Endothelial cell of umbilical vein (primary cell): ENCODE data around the gene KRT37. TPM values are rescaled to one million over a fixed set of nuclear protein-coding genes. Genes with fewer than 3 reads are reported as not detected.

ENCODE experiments used
- Bru-seq: library from RNA; stranded (reverse); fragments of 400-500 nt; gene quantifications from one replicate; lab custom pipeline; 2021; lab: Mats Ljungman, UMichigan
- BruChase-seq, 2 experiments: library from RNA; stranded (reverse); fragments of 400-500 nt; gene quantifications; one replicate each; lab custom pipeline; 2021; lab: Mats Ljungman, UMichigan
- BruUV-seq: library from RNA; stranded (reverse); fragments of 400-500 nt; replicated peaks from 2 replicates; lab custom pipeline; 2021; lab: Mats Ljungman, UMichigan
- CTCF ChIA-PET: fragments of 300-600, 350-600 bp; sonication (Branson Sonifier 250); formaldehyde crosslinking; loops from one replicate; lab custom pipeline; 2021; ENCODE audit warnings: antibody characterized with exemption, inconsistent platforms; lab: Charles Lee
- POLR2A ChIA-PET: fragments of 300-600, 350-600 bp; sonication (Branson Sonifier 250); formaldehyde crosslinking; loops from one replicate; lab custom pipeline; 2021; ENCODE audit warnings: antibody characterized with exemption, inconsistent platforms; lab: Charles Lee
- DNase-seq: peaks from one replicate; pipeline ENCODE4 v3.0.0-alpha.2; 2011; ENCODE audit warnings: low read depth, low spot score
- FAIRE-seq: peaks from 2 replicates; lab custom pipeline; 2011; peaks lifted over from hg19 to GRCh38; lab: Jason Lieb, UNC
- H2AFZ ChIP-seq: 2 replicates; pipeline ENCODE4 v1.6.0; 2012; ENCODE audit warnings: low read depth, low read length, control low read depth, inconsistent platforms
- H3K27ac ChIP-seq: 2 replicates; pipeline ENCODE4 v1.5.1; 2011; ENCODE audit warnings: low read depth, mild to moderate bottlenecking, control low read depth, low read length, moderate library complexity; ENCODE audit not compliant: insufficient read depth
- H3K27me3 ChIP-seq, 2 experiments: 2 replicates each; pipeline versions ENCODE4 v1.6.0 to v1.6.1; 2011; ENCODE audit warnings: low read length in 2 of 2, mixed read lengths in 1 of 2; ENCODE audit not compliant: control insufficient read depth in 2 of 2, insufficient read depth in 2 of 2
- H3K36me3 ChIP-seq, 2 experiments: 2 replicates in 1 of 2; 3 replicates in 1 of 2; pipeline ENCODE4 v1.5.1; 2011; ENCODE audit warnings: low read length in 2 of 2, mild to moderate bottlenecking in 1 of 2, moderate library complexity in 1 of 2; ENCODE audit not compliant: control insufficient read depth in 2 of 2, insufficient read depth in 2 of 2; ENCODE audit errors: extremely low read depth in 1 of 2
- H3K4me1 ChIP-seq: 3 replicates; pipeline ENCODE4 v1.5.1; 2011; ENCODE audit warnings: mild to moderate bottlenecking, low read length; ENCODE audit not compliant: control insufficient read depth, insufficient read depth; ENCODE audit errors: extremely low read depth
- H3K4me2 ChIP-seq: 2 replicates; pipeline ENCODE4 v1.6.1; 2011; ENCODE audit warnings: low read length, control low read depth, mixed read lengths; ENCODE audit not compliant: insufficient read depth
- H3K4me3 ChIP-seq, 3 experiments: fragments of 200-600 bp in 1 of 3; sonication (generic), shearing (Covaris generic) in 1 of 3; replicated peaks in 1 of 3; 2 replicates each; pipeline ENCODE4 v1.5.1; 2011 to 2016; ENCODE audit warnings: control low read depth in 3 of 3, low read length in 3 of 3, mild to moderate bottlenecking in 2 of 3, inconsistent platforms in 1 of 3, low read depth in 1 of 3, moderate library complexity in 1 of 3; ENCODE audit not compliant: insufficient read depth in 1 of 3
- H3K79me2 ChIP-seq: 2 replicates; pipeline ENCODE4 v1.6.0; 2012; ENCODE audit warnings: low read length, inconsistent platforms; ENCODE audit not compliant: control insufficient read depth, insufficient read depth
- H3K9ac ChIP-seq: replicated peaks from 2 replicates; pipeline ENCODE3; 2011; ENCODE audit warnings: low read length, control low read depth; ENCODE audit not compliant: insufficient read depth; ENCODE audit errors: extremely low read depth
- H3K9me1 ChIP-seq: replicated peaks from 3 replicates; pipeline ENCODE4 v1.6.0; 2011; ENCODE audit warnings: mild to moderate bottlenecking, low read length; ENCODE audit not compliant: control insufficient read depth, insufficient read depth; ENCODE audit errors: extremely low read depth
- H3K9me3 ChIP-seq: replicated peaks from 2 replicates; pipeline ENCODE4 v1.5.1; 2012; ENCODE audit warnings: low read length, inconsistent platforms; ENCODE audit not compliant: control insufficient read depth, insufficient read depth
- H4K20me1 ChIP-seq: replicated peaks from 2 replicates; pipeline ENCODE3; 2011; ENCODE audit warnings: mild to moderate bottlenecking, low read length; ENCODE audit not compliant: control insufficient read depth, insufficient read depth; ENCODE audit errors: extremely low read depth
- EZH2 ChIP-seq: IDR thresholded peaks from 2 replicates; pipeline ENCODE4 v1.6.1; 2012; ENCODE audit warnings: borderline replicate concordance, low read depth, mild to moderate bottlenecking, moderate library complexity, low read length, inconsistent platforms; ENCODE audit not compliant: severe bottlenecking
- FOS ChIP-seq: IDR thresholded peaks from 2 replicates; pipeline ENCODE4 v1.6.1; 2011; ENCODE audit warnings: mild to moderate bottlenecking, low read length, moderate library complexity, borderline replicate concordance; ENCODE audit not compliant: insufficient read depth
- GATA2 ChIP-seq: IDR thresholded peaks from 2 replicates; pipeline ENCODE4 v1.7.0; 2011; ENCODE audit warnings: low read depth, mild to moderate bottlenecking, moderate library complexity, mixed read lengths, low read length; ENCODE audit not compliant: insufficient read length, insufficient read depth
- JUN ChIP-seq: IDR thresholded peaks from 2 replicates; pipeline ENCODE4 v1.6.1; 2011; ENCODE audit warnings: borderline replicate concordance, low read depth; ENCODE audit not compliant: insufficient read length, insufficient read depth
- MYC ChIP-seq: IDR thresholded peaks from one replicate; pipeline ENCODE4 v1.6.1; 2011; ENCODE audit warnings: mild to moderate bottlenecking, low read depth, low read length
- POLR2A ChIP-seq: IDR thresholded peaks from 2 replicates; pipeline ENCODE4 v1.6.1; 2012; ENCODE audit warnings: low read depth, mild to moderate bottlenecking, control low read depth, low read length
- POLR2AphosphoS5 ChIP-seq: IDR thresholded peaks from 2 replicates; pipeline ENCODE4 v1.6.1; 2012; ENCODE audit warnings: low read depth, mild to moderate bottlenecking, control low read depth, low read length, moderate library complexity; ENCODE audit not compliant: insufficient read depth
- dilution Hi-C: fragments of 300-500 bp; cut with MboI; formaldehyde crosslinking; loops from one replicate; pipeline ENCODE4 v1.15.0; 2019; ENCODE audit warnings: low sequenced_read_pairs; ENCODE audit not compliant: extremely low pct_ligation_motif_present
- intact Hi-C: fragments of 100-400 bp; cut with micrococcal nuclease; formaldehyde crosslinking; loops from one replicate; pipeline ENCODE4 v1.10.0; 2022
- long read RNA-seq: library from polyadenylated mRNA; stranded (forward); transcript quantifications from one replicate; pipeline ENCODE4 v2.0.0, GENCODE V29; 2021
- polyA minus RNA-seq, 3 experiments: library from RNA; depleted of rRNA, polyadenylated mRNA; stranded (reverse); fragments of >200 nt; gene quantifications; 1 replicate in 1 of 3; 2 replicates in 2 of 3; pipeline ENCODE4 v1.2.3, GENCODE V29; 2011
- polyA plus RNA-seq, 4 experiments: library from polyadenylated mRNA; depleted of rRNA in 3 of 4; stranded (reverse) in 3 of 4; unstranded in 1 of 4; fragments of >200 nt; gene quantifications; 2 replicates each; pipeline versions ENCODE4 v1.2.1 to v1.2.3, GENCODE V29; 2011 to 2012; ENCODE audit warnings: missing spikeins in 1 of 4
- total RNA-seq: library from RNA; stranded (reverse); gene quantifications from 2 replicates; pipeline ENCODE4 v1.2.3, GENCODE V29; 2021
- TF ChIP-seq, protein P1 (sequence below): IDR thresholded peaks from 2 replicates; pipeline ENCODE4 v1.6.1; 2011; ENCODE audit not compliant: insufficient read depth, insufficient read length
- TF ChIP-seq, protein P2 (sequence below), 2 donors: IDR thresholded peaks; 1 replicate in 1 of 2; 2 replicates in 1 of 2; pipeline ENCODE4 v1.5.1; 2011; ENCODE audit warnings: low read length in 2 of 2, mild to moderate bottlenecking in 2 of 2, moderate library complexity in 2 of 2, control low read depth in 1 of 2, inconsistent platforms in 1 of 2, low read depth in 1 of 2; ENCODE audit not compliant: insufficient read depth in 1 of 2; ENCODE audit errors: extremely low read depth in 1 of 2

Gene KRT37
- total RNA-seq (not detected in 2 replicates), polyA plus RNA-seq (not detected in 2 replicates), polyA minus RNA-seq (not detected in 2 replicates), Bru-seq, nascent RNA (not detected), BruChase-seq, experiment 1, labeled RNA remaining after a 6-hour chase (not detected), BruChase-seq, experiment 2, labeled RNA remaining after a 2-hour chase (not detected)
- not detected in 2 replicates for polyA plus RNA-seq (2011; cell fraction: cytosol; rRNA removed)
- polyA plus RNA-seq (2011; cell fraction: nucleus; rRNA removed), result not detected in 2 replicates
- not detected in 2 replicates for polyA plus RNA-seq (2012)
- not detected for polyA minus RNA-seq (2011; cell fraction: cytosol; rRNA and poly(A)+ RNA removed)
- not detected in 2 replicates for polyA minus RNA-seq (2011; cell fraction: nucleus; rRNA and poly(A)+ RNA removed)
- long read RNA-seq, result 0 reads

DNA sequence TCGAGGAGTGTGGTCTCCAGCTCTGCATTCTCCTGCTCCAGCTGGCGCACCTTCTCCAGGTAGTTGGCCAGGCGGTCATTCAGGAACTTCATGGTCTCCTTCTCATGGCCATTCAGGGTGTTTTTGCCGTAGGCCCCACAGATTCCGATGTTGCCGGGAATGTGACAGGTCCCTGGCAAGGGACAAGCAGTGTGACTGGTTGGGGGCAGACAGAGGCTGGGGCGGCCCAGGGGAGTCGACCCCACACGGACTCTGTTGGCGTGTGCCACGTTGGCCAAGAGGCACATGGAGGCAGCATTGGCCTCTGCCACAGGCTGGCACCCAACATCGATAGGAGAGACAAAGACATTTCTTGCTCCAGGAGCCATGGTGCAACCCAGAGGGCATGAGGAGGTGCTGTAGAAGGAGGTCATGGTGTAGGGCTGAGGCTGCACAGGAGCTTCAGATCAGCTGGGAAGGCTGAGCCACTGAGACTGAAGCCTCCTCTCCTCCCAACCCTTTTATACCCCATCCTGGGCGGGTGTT lies at the start of gene KRT37:
KRT37 (minus strand) TSS at position 475 of the 525 bp plus-strand sequence; CDS start at position 413, 62 bp downstream.
- no peak for FAIRE-seq
- intact Hi-C loops, result loop anchor here (10.0 kb wide), 1 partner anchor 51 kb away; no protein-coding TSS in a partner anchor
- Histone ChIP-seq H4K20me1 (no peaks in the 10 kb centered on the region), H3K36me3 (no peaks in the 10 kb centered on the region), H3K9me3 (no peaks in the 10 kb centered on the region), H3K27me3 (peaks cover 0 to 2% of the 10 kb centered on the region in 2 experiments), H3K79me2 (no peaks in the 10 kb centered on the region), H2AFZ (no peak within 1 kb of the TSS), H3K9me1 (no peaks in the 10 kb centered on the region), H3K4me3 (no peak within 1 kb of the TSS), H3K4me2 (no peak within 1 kb of the TSS), H3K27ac (no peak within 1 kb of the TSS), H3K9ac (no peak within 1 kb of the TSS), H3K4me1 (no peaks in the 10 kb centered on the region)
- no TSS peak for BruUV-seq
- no peak for DNase-seq
- dilution Hi-C loops, result no loop called here
- POLR2A ChIA-PET, result no interaction called here
- TF ChIP-seq MYC (no peak), POLR2AphosphoS5 (no peak), GATA2 (no peak), POLR2A (no peak), FOS (no peak), EZH2 (no peak), JUN (no peak)
- TF ChIP-seq, protein P1, sequence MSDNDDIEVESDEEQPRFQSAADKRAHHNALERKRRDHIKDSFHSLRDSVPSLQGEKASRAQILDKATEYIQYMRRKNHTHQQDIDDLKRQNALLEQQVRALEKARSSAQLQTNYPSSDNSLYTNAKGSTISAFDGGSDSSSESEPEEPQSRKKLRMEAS, result no peak
- TF ChIP-seq, protein P2, sequence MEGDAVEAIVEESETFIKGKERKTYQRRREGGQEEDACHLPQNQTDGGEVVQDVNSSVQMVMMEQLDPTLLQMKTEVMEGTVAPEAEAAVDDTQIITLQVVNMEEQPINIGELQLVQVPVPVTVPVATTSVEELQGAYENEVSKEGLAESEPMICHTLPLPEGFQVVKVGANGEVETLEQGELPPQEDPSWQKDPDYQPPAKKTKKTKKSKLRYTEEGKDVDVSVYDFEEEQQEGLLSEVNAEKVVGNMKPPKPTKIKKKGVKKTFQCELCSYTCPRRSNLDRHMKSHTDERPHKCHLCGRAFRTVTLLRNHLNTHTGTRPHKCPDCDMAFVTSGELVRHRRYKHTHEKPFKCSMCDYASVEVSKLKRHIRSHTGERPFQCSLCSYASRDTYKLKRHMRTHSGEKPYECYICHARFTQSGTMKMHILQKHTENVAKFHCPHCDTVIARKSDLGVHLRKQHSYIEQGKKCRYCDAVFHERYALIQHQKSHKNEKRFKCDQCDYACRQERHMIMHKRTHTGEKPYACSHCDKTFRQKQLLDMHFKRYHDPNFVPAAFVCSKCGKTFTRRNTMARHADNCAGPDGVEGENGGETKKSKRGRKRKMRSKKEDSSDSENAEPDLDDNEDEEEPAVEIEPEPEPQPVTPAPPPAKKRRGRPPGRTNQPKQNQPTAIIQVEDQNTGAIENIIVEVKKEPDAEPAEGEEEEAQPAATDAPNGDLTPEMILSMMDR (IDR thresholded peaks at IDR 0.05; ENCODE audit: extremely low read depth in 1 of 2, insufficient read depth in 1 of 2, low read depth in 1 of 2, low read length in 2 of 2), result no peak
- CTCF ChIA-PET, result no interaction called here
